Right lobe of liver (tissue), 4 donors: ENCODE measurements around the gene NDUFAF2.

Experiments used
- POLR2A ChIP-seq: fragments of 450-650 bp; IDR thresholded peaks from one replicate; pipeline ENCODE4 v1.6.1; 2017; ENCODE audit warnings: antibody characterized with exemption, mild to moderate bottlenecking
- TF ChIP-seq, protein P1 (sequence below), 4 donors: fragments of 200-600 bp in 3 of 4; fragments of 450-650 bp in 1 of 4; IDR thresholded peaks; one replicate each; pipeline versions ENCODE4 v1.5.1 to v1.8.0; 2016 to 2022; ENCODE audit warnings: antibody characterized with exemption in 4 of 4, mild to moderate bottlenecking in 2 of 4
- donor health status: DM: no; HTN: no; CAD: no.
- donor health status: DM: no; HTN: no; CAD: no.
- donor health status: DM: no; HTN: yes; CAD: no.

DNA sequence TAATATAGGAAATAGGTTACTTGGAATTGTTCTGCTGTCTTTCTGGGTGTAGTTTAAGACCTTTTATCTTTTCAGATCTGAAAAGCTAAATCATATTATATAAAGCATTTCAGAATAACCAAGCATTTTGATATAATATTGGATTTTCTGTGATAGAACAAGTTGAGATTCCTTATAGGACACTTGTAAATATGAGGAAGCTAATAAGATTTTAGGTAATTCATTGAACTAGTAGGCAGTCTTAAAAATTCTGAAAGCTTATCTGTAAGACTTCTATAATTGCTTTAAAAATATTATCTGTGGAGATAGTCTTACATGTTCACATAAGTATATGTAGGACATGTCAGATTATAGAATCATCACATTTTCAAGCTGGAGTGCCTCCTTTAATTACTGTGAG lies 114.5 kb downstream of the NDUFAF2 start:
- TF ChIP-seq, protein P1, sequence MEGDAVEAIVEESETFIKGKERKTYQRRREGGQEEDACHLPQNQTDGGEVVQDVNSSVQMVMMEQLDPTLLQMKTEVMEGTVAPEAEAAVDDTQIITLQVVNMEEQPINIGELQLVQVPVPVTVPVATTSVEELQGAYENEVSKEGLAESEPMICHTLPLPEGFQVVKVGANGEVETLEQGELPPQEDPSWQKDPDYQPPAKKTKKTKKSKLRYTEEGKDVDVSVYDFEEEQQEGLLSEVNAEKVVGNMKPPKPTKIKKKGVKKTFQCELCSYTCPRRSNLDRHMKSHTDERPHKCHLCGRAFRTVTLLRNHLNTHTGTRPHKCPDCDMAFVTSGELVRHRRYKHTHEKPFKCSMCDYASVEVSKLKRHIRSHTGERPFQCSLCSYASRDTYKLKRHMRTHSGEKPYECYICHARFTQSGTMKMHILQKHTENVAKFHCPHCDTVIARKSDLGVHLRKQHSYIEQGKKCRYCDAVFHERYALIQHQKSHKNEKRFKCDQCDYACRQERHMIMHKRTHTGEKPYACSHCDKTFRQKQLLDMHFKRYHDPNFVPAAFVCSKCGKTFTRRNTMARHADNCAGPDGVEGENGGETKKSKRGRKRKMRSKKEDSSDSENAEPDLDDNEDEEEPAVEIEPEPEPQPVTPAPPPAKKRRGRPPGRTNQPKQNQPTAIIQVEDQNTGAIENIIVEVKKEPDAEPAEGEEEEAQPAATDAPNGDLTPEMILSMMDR (IDR thresholded peaks at IDR 0.05) = no peak
- no peak for TF ChIP-seq POLR2A
